ENCODE results near the gene SEMA6A. TPM values are rescaled to one million over a fixed set of nuclear protein-coding genes. Genes with fewer than 3 reads are reported as not detected.

Gene SEMA6A
- total and polyA plus RNA-seq, 2 experiments from 2014 or later, result 233 to 400 TPM

DNA sequence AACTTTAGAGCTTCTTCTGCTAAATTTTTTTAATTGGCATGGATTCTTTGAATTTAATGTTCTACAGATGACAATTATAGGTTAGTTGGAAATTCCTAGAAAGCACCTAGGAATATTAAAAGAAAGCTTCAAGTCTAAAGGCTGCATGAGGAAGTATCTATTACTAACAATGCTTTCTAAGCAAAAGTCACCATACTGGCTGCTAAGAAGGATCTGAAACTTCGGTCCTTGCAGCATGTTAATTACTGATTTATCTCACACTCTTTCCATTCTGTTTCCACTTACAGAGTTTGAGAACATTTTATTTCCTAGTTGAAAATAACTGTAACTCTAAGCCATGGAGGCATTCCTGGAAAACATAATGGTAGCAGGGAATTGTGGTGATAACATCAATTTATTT, 8.4 kb downstream of the SEMA6A start:
- DNase-seq (ENCODE audit: low spot score) (no peak), ATAC-seq (no peak)
- Histone ChIP-seq H3K27ac (ENCODE audit: low read depth) (no peak overlapping the region; the same call in 1 of the 2 replicates), H3K36me3 (ENCODE audit: insufficient read depth) (no peaks in the 10 kb centered on the region; the same call in 1 of the 2 replicates), H3F3A (replicated peaks; ENCODE audit: low read depth) (peaks cover 3% of the 10 kb centered on the region; the same call in 1 of the 2 replicates), H3K79me2 (replicated peaks; ENCODE audit: insufficient read depth) (peaks cover 100% of the 10 kb centered on the region), H3K9me2 (ENCODE audit: insufficient read depth) (no peaks in the 10 kb centered on the region), H3K4me1 (ENCODE audit: insufficient read depth) (peaks cover 98% of the 10 kb centered on the region), H2AFZ (no peak overlapping the region), H4K20me1 (replicated peaks; ENCODE audit: insufficient read depth) (peaks cover 88% of the 10 kb centered on the region), H3K4me3 (peak overlapping the region; percentile 98), H3K27me3 (ENCODE audit: insufficient read depth) (no peaks in the 10 kb centered on the region), H3K4me2 (peak overlapping the region; percentile 90)
- Mint-ChIP-seq H3K27ac (no peak overlapping the region), H3K4me1 (peaks cover 95% of the 10 kb centered on the region), H3K9me3 (no peaks in the 10 kb centered on the region), H3K4me3 (peak overlapping the region; percentile 56; the same call in 1 of the 3 replicates), H3K36me3 (ENCODE audit: low read depth) (peaks cover 31% of the 10 kb centered on the region), H3K27me3 (ENCODE audit: insufficient read depth, low read depth, poor library complexity) (no peaks in the 10 kb centered on the region)
- TF ChIP-seq CTCF (conservative IDR thresholded peaks at IDR 0.05; ENCODE audit: low read depth in 2 of 2) (no peak), ZNF331 (CRISPR knock-in tag; IDR thresholded peaks at IDR 0.05; ENCODE audit: low read depth) (no peak), ZNF462 (CRISPR knock-in tag; IDR thresholded peaks at IDR 0.05) (no peak), EZH2 (IDR thresholded peaks at IDR 0.05; ENCODE audit: low read depth, unreplicated experiment) (no peak), NANOG (IDR thresholded peaks at IDR 0.05; ENCODE audit: borderline replicate concordance) (no peak), STAT1 (IDR thresholded peaks at IDR 0.05; ENCODE audit: unreplicated experiment) (no peak), ZNF114 (CRISPR knock-in tag; IDR thresholded peaks at IDR 0.05) (no peak), POLR2AphosphoS5 (IDR thresholded peaks at IDR 0.05; ENCODE audit: low read depth) (no peak), CREB1 (CRISPR knock-in tag; IDR thresholded peaks at IDR 0.05; ENCODE audit: low read depth) (no peak), REST (IDR thresholded peaks at IDR 0.05; ENCODE audit: unreplicated experiment) (no peak), JUNB (IDR thresholded peaks at IDR 0.05; ENCODE audit: unreplicated experiment) (no peak), EZH2phosphoT487 (IDR thresholded peaks at IDR 0.05; ENCODE audit: unreplicated experiment) (no peak)
- TF ChIP-seq, protein P1, sequence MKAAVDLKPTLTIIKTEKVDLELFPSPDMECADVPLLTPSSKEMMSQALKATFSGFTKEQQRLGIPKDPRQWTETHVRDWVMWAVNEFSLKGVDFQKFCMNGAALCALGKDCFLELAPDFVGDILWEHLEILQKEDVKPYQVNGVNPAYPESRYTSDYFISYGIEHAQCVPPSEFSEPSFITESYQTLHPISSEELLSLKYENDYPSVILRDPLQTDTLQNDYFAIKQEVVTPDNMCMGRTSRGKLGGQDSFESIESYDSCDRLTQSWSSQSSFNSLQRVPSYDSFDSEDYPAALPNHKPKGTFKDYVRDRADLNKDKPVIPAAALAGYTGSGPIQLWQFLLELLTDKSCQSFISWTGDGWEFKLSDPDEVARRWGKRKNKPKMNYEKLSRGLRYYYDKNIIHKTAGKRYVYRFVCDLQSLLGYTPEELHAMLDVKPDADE (IDR thresholded peaks at IDR 0.05), result no peak

All from GM23338 (cell line).